Tibial nerve (tissue), 4 donors: ENCODE results near the gene PCBP4.

Experiments
- CTCF ChIP-seq, 5 experiments: fragments of 200-600 bp in 3 of 5; fragments of 450-650 bp in 2 of 5; sonication (generic) in 3 of 5; IDR thresholded peaks; one replicate each; pipeline ENCODE4 v1.5.1; 2016 to 2019; ENCODE audit warnings: antibody characterized with exemption in 5 of 5, mild to moderate bottlenecking in 3 of 5, moderate library complexity in 2 of 5
- EP300 ChIP-seq, 2 donors: sonication (generic); formaldehyde crosslinking; IDR thresholded peaks; one replicate each; pipeline ENCODE4 v1.6.1; 2017; ENCODE audit warnings: antibody characterized with exemption in 2 of 2, mild to moderate bottlenecking in 1 of 2
- POLR2A ChIP-seq, 2 donors: fragments of 450-650 bp; IDR thresholded peaks; one replicate each; pipeline ENCODE4 v1.6.1; 2017; ENCODE audit warnings: antibody characterized with exemption in 2 of 2, mild to moderate bottlenecking in 2 of 2, moderate library complexity in 2 of 2

- no peak for TF ChIP-seq CTCF (IDR thresholded peaks at IDR 0.05)
- no peak for TF ChIP-seq POLR2A (IDR thresholded peaks at IDR 0.05)
- no peak for TF ChIP-seq EP300 (IDR thresholded peaks at IDR 0.05)
Measured at GRCh38 chr3:52010431-52010830, 43.2 kb upstream of the PCBP4 start.
